Daoy (cell line): ENCODE measurements around the gene EPN2. TPM values are rescaled to one million over a fixed set of nuclear protein-coding genes. Genes with fewer than 3 reads are reported as not detected.
"Not testable (repeated sequence)": the region's sequence is repeated elsewhere in the genome, so short reads cannot be mapped to it uniquely, and the experiment has no call there.

Experiments used
- DNase-seq: peaks from one replicate; pipeline ENCODE4 v3.0.0-alpha.2; 2015; ENCODE audit warnings: low read depth
- total RNA-seq: library from RNA; depleted of rRNA; stranded (reverse); fragments of >200 nt; shearing (Covaris generic); gene quantifications from 2 replicates; pipeline ENCODE4 v1.2.3, GENCODE V29; 2014

Gene EPN2
- total RNA-seq, 1 experiment from 2014 or later = 37.3 TPM

- DNase-seq = no peak
Observed at GRCh38 chr17:19344311-19345066, 107.3 kb downstream of the EPN2 start.

- DNase-seq = no peak
Observed at GRCh38 chr17:19345067-19345460, 107.9 kb downstream of the EPN2 start.

- no peak for DNase-seq
Observed at GRCh38 chr17:19345486-19346350, 108.6 kb downstream of the EPN2 start.

GRCh38 chr17:19346351-19347255, 109.4 kb downstream of the EPN2 start:
- DNase-seq = peak; percentile 81

- DNase-seq = no peak
Observed at GRCh38 chr17:19347323-19348080, 110.3 kb downstream of the EPN2 start.

GRCh38 chr17:19348081-19348650, 111.0 kb downstream of the EPN2 start:
- no peak for DNase-seq

GRCh38 chr17:19348806-19349205, 111.6 kb downstream of the EPN2 start:
- no peak for DNase-seq

GRCh38 chr17:19353401-19353800, 116.2 kb downstream of the EPN2 start:
- DNase-seq = not testable (repeated sequence)

- no peak for DNase-seq
Observed at GRCh38 chr17:19354748-19355147, 117.6 kb downstream of the EPN2 start.

GRCh38 chr17:19357351-19357750, 120.2 kb downstream of the EPN2 start:
- DNase-seq = no peak

GRCh38 chr17:19357761-19358160, 120.6 kb downstream of the EPN2 start:
- DNase-seq = no peak

- DNase-seq = no peak
Observed at GRCh38 chr17:19359151-19359550, 122.0 kb downstream of the EPN2 start.

GRCh38 chr17:19359856-19360255, 122.7 kb downstream of the EPN2 start:
- no peak for DNase-seq

- DNase-seq = no peak
Observed at GRCh38 chr17:19360772-19361171, 123.6 kb downstream of the EPN2 start.

- no peak for DNase-seq
Observed at GRCh38 chr17:19361326-19361725, 124.2 kb downstream of the EPN2 start.

GRCh38 chr17:19361944-19362276, 124.7 kb downstream of the EPN2 start:
- no peak for DNase-seq

- peak; percentile 93 for DNase-seq
Observed at GRCh38 chr17:19362277-19363113, 125.3 kb downstream of the EPN2 start, which contains the start of gene B9D1. B9D1 (minus strand) TSS chr17:19362723; CDS start chr17:19362569, 154 bp downstream.

GRCh38 chr17:19363114-19363438, 125.9 kb downstream of the EPN2 start:
- DNase-seq = no peak

GRCh38 chr17:19363460-19364035, 126.4 kb downstream of the EPN2 start:
- no peak for DNase-seq
